ENCODE measurements around the gene PSMC4.

DNA sequence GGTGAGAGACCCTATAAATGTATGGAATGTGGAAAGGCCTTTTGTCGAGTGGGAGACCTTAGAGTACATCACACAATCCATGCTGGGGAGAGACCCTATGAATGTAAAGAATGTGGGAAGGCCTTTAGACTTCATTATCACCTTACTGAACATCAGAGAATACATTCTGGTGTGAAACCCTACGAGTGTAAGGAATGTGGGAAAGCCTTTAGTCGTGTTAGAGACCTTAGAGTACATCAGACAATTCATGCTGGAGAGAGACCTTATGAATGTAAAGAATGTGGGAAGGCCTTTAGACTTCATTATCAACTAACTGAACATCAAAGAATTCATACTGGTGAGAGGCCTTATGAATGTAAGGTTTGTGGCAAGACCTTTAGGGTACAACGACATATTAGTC is 43.0 kb downstream of the PSMC4 start:
- TF ChIP-seq, protein P1, sequence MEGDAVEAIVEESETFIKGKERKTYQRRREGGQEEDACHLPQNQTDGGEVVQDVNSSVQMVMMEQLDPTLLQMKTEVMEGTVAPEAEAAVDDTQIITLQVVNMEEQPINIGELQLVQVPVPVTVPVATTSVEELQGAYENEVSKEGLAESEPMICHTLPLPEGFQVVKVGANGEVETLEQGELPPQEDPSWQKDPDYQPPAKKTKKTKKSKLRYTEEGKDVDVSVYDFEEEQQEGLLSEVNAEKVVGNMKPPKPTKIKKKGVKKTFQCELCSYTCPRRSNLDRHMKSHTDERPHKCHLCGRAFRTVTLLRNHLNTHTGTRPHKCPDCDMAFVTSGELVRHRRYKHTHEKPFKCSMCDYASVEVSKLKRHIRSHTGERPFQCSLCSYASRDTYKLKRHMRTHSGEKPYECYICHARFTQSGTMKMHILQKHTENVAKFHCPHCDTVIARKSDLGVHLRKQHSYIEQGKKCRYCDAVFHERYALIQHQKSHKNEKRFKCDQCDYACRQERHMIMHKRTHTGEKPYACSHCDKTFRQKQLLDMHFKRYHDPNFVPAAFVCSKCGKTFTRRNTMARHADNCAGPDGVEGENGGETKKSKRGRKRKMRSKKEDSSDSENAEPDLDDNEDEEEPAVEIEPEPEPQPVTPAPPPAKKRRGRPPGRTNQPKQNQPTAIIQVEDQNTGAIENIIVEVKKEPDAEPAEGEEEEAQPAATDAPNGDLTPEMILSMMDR (IDR thresholded peaks at IDR 0.05; ENCODE audit: low read depth, low read length): no peak
- TF ChIP-seq EZH2phosphoT487 (IDR thresholded peaks at IDR 0.05; ENCODE audit: low read depth): no peak
